GM19240 (cell line): ENCODE results near the gene SFXN3.
A peak's percentile ranks its signal among the peaks of the same experiment; 100 is the strongest.

Experiments used
- DNase-seq: peaks from one replicate; pipeline ENCODE4 v3.0.0; 2011; ENCODE audit warnings: low spot score; ENCODE audit not compliant: insufficient read length

SFXN3 gene

GRCh38 chr10:101035314-101035713 lies 4.3 kb downstream of the SFXN3 start:
- DNase-seq: no peak

- DNase-seq: no peak
Observed at GRCh38 chr10:101035916-101036702, 5.1 kb downstream of the SFXN3 start.

- DNase-seq: no peak
Observed at GRCh38 chr10:101036726-101037125, 5.7 kb downstream of the SFXN3 start.

- no peak for DNase-seq
Observed at GRCh38 chr10:101038484-101038883, 7.5 kb downstream of the SFXN3 start.

- DNase-seq: no peak
Observed at GRCh38 chr10:101040061-101040460, 9.0 kb downstream of the SFXN3 start.

- no peak for DNase-seq
Observed at GRCh38 chr10:101040851-101041250, 9.8 kb downstream of the SFXN3 start.

GRCh38 chr10:101041252-101041761 lies 10.3 kb downstream of the SFXN3 start:
- peak; percentile 80 for DNase-seq

- DNase-seq: no peak
Observed at GRCh38 chr10:101042118-101042517, 11.1 kb downstream of the SFXN3 start.

- peak; percentile 97 for DNase-seq
Observed at GRCh38 chr10:101042667-101043362, 11.8 kb downstream of the SFXN3 start.

GRCh38 chr10:101043363-101043707 lies 12.3 kb downstream of the SFXN3 start:
- no peak for DNase-seq

- no peak for DNase-seq
Observed at GRCh38 chr10:101044117-101044516, 13.1 kb downstream of the SFXN3 start.

GRCh38 chr10:101046332-101047238 lies 15.6 kb downstream of the SFXN3 start:
- no peak for DNase-seq

GRCh38 chr10:101047268-101047667 lies 16.2 kb downstream of the SFXN3 start:
- no peak for DNase-seq

GRCh38 chr10:101047961-101048892 lies 17.2 kb downstream of the SFXN3 start:
- no peak for DNase-seq

GRCh38 chr10:101050208-101051069 lies 19.4 kb downstream of the SFXN3 start:
- DNase-seq: no peak

GRCh38 chr10:101052285-101052684 lies 21.3 kb downstream of the SFXN3 start:
- DNase-seq: no peak

GRCh38 chr10:101053516-101053915 lies 22.5 kb downstream of the SFXN3 start:
- DNase-seq: no peak

GRCh38 chr10:101054351-101054750 lies 23.3 kb downstream of the SFXN3 start:
- DNase-seq: no peak

- DNase-seq: no peak
Observed at GRCh38 chr10:101054876-101055275, 23.8 kb downstream of the SFXN3 start.

GRCh38 chr10:101055411-101055810 lies 24.4 kb downstream of the SFXN3 start:
- DNase-seq: no peak
